Activated CD4-positive, alpha-beta memory T cell treated with anti-CD3 and anti-CD28 coated beads for 36 hours (primary cell): Measurements from ENCODE around the gene C9orf78. TPM values are rescaled to one million over a fixed set of nuclear protein-coding genes. Genes with fewer than 3 reads are reported as not detected.

Experiments
- CTCF ChIA-PET: fragments of 350-600 bp; sonication (Branson Sonifier 250); formaldehyde crosslinking; loops from one replicate; lab custom pipeline; 2021; ENCODE audit warnings: antibody characterized with exemption, inconsistent platforms; lab: Charles Lee
- POLR2A ChIA-PET: fragments of 350-600 bp; sonication (Branson Sonifier 250); formaldehyde crosslinking; loops from one replicate; lab custom pipeline; 2021; ENCODE audit warnings: antibody characterized with exemption; lab: Charles Lee
- DNase-seq: peaks from one replicate; pipeline ENCODE4 v3.0.0-alpha.2; 2020
- H3K27ac Mint-ChIP-seq: one replicate; pipeline ENCODE4 v1.8.0; 2021; ENCODE audit warnings: mixed read lengths
- H3K27me3 Mint-ChIP-seq: one replicate; pipeline ENCODE4 v1.8.0; 2021; ENCODE audit warnings: mixed read lengths
- H3K36me3 Mint-ChIP-seq: one replicate; pipeline ENCODE4 v1.8.0; 2021; ENCODE audit warnings: mixed read lengths
- H3K4me1 Mint-ChIP-seq: one replicate; pipeline ENCODE4 v1.8.0; 2021; ENCODE audit warnings: low read depth, mixed read lengths
- H3K4me3 Mint-ChIP-seq: one replicate; pipeline ENCODE4 v1.8.0; 2021; ENCODE audit warnings: mild to moderate bottlenecking, mixed read lengths
- H3K9me3 Mint-ChIP-seq: one replicate; pipeline ENCODE4 v1.8.0; 2021; ENCODE audit warnings: mixed read lengths
- intact Hi-C: fragments of 100-400 bp; cut with micrococcal nuclease; formaldehyde crosslinking; loops from one replicate; pipeline ENCODE4 v1.15.1; 2023
- total RNA-seq, 2 experiments: library from RNA; stranded (reverse); gene quantifications; one replicate each; pipeline ENCODE4 v1.2.3, GENCODE V29; 2021

C9orf78 gene
- total RNA-seq, 2 experiments from 2014 or later, result 43.6 to 47.0 TPM

DNA sequence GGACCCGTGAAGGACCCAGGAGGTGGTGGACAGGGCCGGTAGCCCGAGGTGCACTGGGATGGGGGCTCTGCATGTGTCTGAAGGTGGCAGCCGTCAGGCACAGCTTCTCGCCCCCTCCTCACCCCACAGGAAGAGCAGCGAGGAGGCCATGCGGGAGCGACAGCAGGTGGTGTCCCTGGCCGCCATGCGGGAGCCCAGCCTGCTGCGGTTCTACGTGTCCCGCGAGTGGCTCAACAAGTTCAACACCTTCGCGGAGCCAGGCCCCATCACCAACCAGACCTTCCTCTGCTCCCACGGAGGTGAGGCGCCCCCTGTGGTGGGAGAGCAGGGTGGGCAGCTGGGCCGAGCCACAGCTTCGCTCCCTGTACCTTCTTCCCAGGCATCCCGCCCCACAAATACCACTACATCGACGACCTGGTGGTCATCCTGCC, 40.1 kb upstream of the C9orf78 start:
- no peak overlapping the region for H3K4me3 Mint-ChIP-seq
- peaks cover 21% of the 10 kb centered on the region for H3K4me1 Mint-ChIP-seq
- ChIA-PET POLR2A (no interaction called here), CTCF (no interaction called here)
- peaks cover 33% of the 10 kb centered on the region for H3K36me3 Mint-ChIP-seq
- no peaks in the 10 kb centered on the region for H3K9me3 Mint-ChIP-seq
- H3K27me3 Mint-ChIP-seq, result no peaks in the 10 kb centered on the region
- intact Hi-C loops, result no loop called here
- H3K27ac Mint-ChIP-seq, result no peak overlapping the region
- no peak for DNase-seq

- H3K4me1 Mint-ChIP-seq, result peaks cover 27% of the 10 kb centered on the region
- no peak for DNase-seq
- no peaks in the 10 kb centered on the region for H3K9me3 Mint-ChIP-seq
- H3K27ac Mint-ChIP-seq, result peak overlapping the region; percentile 6
- H3K27me3 Mint-ChIP-seq, result no peaks in the 10 kb centered on the region
- intact Hi-C loops, result no loop called here
- H3K36me3 Mint-ChIP-seq, result peaks cover 32% of the 10 kb centered on the region
- POLR2A ChIA-PET, result no interaction called here
- no peak overlapping the region for H3K4me3 Mint-ChIP-seq
- CTCF ChIA-PET, result no interaction called here
These were observed 39.4 kb upstream of the C9orf78 start for GRCh38 chr9:129874261-129875101.

DNA sequence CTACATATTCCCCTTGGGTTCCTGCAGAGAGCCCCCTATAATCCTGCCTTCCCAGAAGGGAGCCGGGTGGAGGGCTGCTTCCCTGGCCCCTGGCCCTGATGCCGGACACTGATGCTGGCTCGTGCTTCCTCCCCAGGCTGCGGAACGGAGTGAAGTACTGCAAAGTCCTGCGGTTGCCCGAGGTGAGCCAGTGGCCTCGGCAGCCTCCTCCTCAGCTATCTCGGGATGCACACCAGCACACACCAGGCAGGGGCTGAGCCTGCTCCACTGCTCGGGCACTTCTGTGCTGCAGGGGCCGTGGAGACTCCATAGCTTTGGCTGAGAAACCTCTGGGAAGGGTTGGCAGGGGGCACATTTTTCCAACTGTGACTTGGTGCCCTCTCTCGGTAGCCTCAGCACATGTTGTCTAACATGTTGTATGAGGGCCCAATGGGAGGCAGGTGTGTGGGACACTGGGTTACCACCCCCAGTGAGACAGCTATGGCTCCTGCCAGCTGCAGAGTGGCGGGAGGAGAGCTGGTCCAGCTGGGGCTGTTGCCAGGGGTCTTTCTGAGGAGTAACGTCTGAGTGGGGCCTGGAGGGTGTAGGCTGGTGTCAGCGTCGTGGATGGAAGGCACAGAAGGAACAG, 38.6 kb upstream of the C9orf78 start:
- no peak for DNase-seq
- CTCF ChIA-PET, result no interaction called here
- Mint-ChIP-seq H3K27ac (peak overlapping the region; percentile 44), H3K27me3 (no peaks in the 10 kb centered on the region), H3K9me3 (no peaks in the 10 kb centered on the region), H3K4me1 (peaks cover 35% of the 10 kb centered on the region), H3K4me3 (no peak overlapping the region), H3K36me3 (peaks cover 31% of the 10 kb centered on the region)
- POLR2A ChIA-PET, result no interaction called here
- intact Hi-C loops, result no loop called here

DNA sequence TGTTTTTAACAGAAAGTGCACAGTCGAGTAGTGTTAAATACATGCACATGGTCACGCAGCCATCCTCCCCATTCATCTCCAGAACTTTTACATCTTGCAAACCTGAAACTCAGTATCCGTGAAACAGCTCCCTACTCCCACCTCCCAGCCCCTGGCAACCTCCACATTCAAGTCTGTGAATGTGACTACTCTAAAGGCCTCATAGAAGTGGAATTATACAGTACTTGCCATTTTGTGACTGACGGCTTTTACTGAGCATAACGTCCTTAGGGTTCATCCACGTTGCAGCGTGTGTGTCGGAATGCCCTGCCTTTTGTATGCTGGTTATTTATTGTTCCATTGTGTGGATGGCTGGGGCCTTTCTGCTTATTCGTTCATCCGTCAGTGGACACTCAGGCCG, 36.0 kb upstream of the C9orf78 start:
- DNase-seq, result no peak
- peak overlapping the region; percentile 90 for H3K27ac Mint-ChIP-seq
- intact Hi-C loops, result no loop called here
- no peaks in the 10 kb centered on the region for H3K9me3 Mint-ChIP-seq
- peaks cover 56% of the 10 kb centered on the region for H3K4me1 Mint-ChIP-seq
- H3K27me3 Mint-ChIP-seq, result no peaks in the 10 kb centered on the region
- H3K4me3 Mint-ChIP-seq, result no peak overlapping the region
- H3K36me3 Mint-ChIP-seq, result peaks cover 30% of the 10 kb centered on the region
- CTCF ChIA-PET, result interaction anchor here (1.2 kb wide), 1 partner anchor 238 kb away, joined by 3 read pairs; no protein-coding TSS in a partner anchor
- POLR2A ChIA-PET, result interaction anchor here (0.6 kb wide), 1 partner anchor 22 kb away, joined by 5 read pairs; no protein-coding TSS in a partner anchor

DNA sequence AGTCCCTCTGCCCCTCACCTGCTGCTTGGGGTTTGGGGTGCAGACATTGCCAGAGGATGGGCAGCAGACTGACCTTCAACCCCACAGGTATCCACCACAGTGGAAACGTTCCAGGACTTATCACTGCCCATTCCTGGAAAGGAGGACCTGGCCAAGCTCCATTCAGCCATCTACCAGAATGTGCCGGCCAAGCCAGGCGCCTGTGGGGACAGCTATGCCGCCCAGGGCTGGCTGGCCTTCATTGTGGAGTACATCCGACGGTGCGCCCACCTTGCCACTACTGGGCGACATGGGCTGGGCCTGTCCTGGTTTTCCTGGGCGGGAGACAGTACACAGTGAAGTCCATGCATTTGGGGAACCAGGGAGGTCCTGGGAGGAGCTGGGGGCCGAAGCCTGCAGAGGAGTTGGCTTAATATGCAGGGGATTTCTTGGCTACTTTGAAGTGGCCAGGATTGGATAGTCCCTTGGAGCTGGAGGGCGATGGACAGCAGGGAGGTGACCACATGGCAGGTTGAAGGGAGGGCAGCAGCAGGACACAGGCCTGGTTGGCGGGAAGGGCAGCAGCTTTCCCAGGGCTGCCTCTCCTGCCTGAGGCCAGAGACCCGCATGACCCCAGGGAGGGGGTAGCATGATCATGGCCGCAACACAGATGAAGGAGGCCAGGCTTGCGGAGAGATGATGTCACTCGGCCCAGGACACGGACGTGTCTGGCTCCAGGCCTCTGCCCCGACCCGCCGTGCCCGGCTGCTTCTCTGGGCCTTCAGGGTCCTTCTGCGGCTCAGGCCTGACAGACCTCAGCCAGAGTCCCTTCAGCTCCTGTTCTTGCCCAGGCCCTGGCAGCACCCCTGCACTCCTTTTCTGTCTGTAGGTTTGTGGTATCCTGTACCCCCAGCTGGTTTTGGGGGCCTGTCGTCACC, 34.8 kb upstream of the C9orf78 start:
- Mint-ChIP-seq H3K9me3 (no peaks in the 10 kb centered on the region), H3K27me3 (no peaks in the 10 kb centered on the region), H3K4me1 (peaks cover 67% of the 10 kb centered on the region), H3K36me3 (peaks cover 32% of the 10 kb centered on the region), H3K4me3 (peak overlapping the region; percentile 67), H3K27ac (peak overlapping the region; percentile 90)
- POLR2A ChIA-PET, result interaction anchor here (1.3 to 2.4 kb wide), 6 partner anchors 9 to 35 kb away, joined by 3 to 15 read pairs (median 6); partner anchors contain the start of genes C9orf78 and USP20
- intact Hi-C loops, result loop anchor here (1.0 to 2.0 kb wide), 3 partner anchors 14 to 67 kb away; partner anchors contain the start of genes C9orf78, TOR1B and USP20
- no peak for DNase-seq
- CTCF ChIA-PET, result interaction anchor here (0.5 to 2.1 kb wide), 6 partner anchors 11 to 333 kb away, joined by 3 to 7 read pairs (median 3); no protein-coding TSS in a partner anchor

DNA sequence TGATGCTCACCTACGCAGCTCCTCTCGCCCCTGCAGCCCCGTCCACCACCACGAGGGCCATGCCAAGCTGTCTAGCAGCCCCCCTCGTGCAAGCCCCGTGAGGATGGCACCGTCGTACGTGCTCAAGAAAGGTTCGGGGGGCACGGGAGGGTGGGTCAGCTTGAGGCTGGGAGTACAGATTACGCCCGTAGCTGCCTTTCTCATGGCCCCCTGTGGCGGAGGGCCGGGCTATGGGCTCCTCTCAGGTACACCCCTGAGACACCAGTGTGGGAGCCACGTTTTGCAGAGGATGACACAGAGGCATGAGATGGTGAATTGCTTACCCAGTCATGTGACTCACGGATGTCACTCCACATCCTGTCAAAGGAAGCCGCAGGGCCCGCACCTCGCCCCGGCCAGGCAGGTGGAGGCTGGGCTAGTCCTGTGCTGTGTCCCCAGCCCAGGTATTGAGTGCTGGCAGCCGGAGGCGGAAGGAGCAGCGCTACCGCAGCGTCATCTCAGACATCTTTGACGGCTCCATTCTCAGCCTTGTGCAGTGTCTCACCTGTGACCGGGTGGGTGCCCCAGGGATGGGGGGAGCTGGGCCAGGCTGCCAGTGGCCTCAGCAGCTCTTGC, 33.9 kb upstream of the C9orf78 start:
- intact Hi-C loops, result loop anchor here (1.0 to 2.0 kb wide), 3 partner anchors 15 to 66 kb away; partner anchors contain the start of genes C9orf78, TOR1B and USP20
- peak; percentile 95 for DNase-seq

DNA sequence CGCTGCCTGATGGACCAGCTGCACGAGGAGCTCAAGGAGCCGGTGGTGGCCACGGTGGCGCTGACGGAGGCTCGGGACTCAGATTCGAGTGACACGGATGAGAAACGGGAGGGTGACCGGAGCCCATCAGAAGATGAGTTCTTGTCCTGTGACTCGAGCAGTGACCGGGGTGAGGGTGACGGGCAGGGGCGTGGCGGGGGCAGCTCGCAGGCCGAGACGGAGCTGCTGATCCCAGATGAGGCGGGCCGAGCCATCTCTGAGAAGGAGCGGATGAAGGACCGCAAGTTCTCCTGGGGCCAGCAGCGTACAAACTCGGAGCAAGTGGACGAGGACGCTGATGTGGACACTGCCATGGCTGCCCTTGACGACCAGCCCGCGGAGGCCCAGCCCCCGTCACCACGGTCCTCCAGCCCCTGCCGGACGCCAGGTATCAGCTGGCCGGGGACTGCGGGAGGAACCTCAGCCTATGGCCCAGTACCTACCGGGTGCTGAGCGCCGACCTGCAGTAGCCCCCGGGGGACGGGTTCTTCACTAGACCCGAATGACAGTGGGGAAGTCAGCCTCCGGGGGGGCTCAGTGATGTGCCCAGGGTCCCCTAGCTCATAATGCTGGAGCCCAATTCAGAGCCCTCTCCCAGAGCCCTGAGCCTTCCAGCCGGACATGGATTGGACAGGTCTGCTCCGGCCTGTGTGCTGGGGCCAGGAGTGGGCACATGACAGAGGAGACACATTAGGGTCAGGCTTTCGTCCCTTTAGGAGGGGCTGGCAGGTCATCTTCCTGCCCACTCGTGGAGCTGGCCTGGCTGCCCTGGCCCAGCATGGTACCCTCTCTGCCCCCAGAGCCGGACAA, 33.2 kb upstream of the C9orf78 start:
- Mint-ChIP-seq H3K4me3 (peak overlapping the region; percentile 67), H3K27me3 (no peaks in the 10 kb centered on the region), H3K27ac (peak overlapping the region; percentile 90), H3K9me3 (no peaks in the 10 kb centered on the region), H3K36me3 (peaks cover 28% of the 10 kb centered on the region), H3K4me1 (peaks cover 79% of the 10 kb centered on the region)
- intact Hi-C loops, result loop anchor here (2.0 kb wide), 1 partner anchor 65 kb away; the partner anchor contains the start of gene TOR1B
- no peak for DNase-seq
- ChIA-PET POLR2A (interaction anchor here (0.8 to 2.4 kb wide), 7 partner anchors 12 to 38 kb away, joined by 3 to 15 read pairs (median 5); partner anchors contain the start of genes C9orf78 and USP20), CTCF (interaction anchor here (1.0 to 2.1 kb wide), 5 partner anchors 8 to 19 kb away, joined by 3 to 7 read pairs (median 3); no protein-coding TSS in a partner anchor)

More for the DNA sequence above, 33.9 kb upstream of the C9orf78 start:
- H3K27me3 Mint-ChIP-seq, result no peaks in the 10 kb centered on the region
- H3K36me3 Mint-ChIP-seq, result peaks cover 27% of the 10 kb centered on the region
- ChIA-PET POLR2A (interaction anchor here (0.8 to 2.4 kb wide), 7 partner anchors 8 to 38 kb away, joined by 3 to 15 read pairs (median 5); partner anchors contain the start of genes C9orf78 and USP20), CTCF (interaction anchor here (0.5 to 2.1 kb wide), 6 partner anchors 8 to 334 kb away, joined by 3 to 7 read pairs (median 3); no protein-coding TSS in a partner anchor)
- H3K9me3 Mint-ChIP-seq, result no peaks in the 10 kb centered on the region
- H3K4me1 Mint-ChIP-seq, result peaks cover 71% of the 10 kb centered on the region
- peak overlapping the region; percentile 90 for H3K27ac Mint-ChIP-seq
- peak overlapping the region; percentile 67 for H3K4me3 Mint-ChIP-seq

- Mint-ChIP-seq H3K9me3 (no peaks in the 10 kb centered on the region), H3K27ac (peak overlapping the region; percentile 85), H3K36me3 (peaks cover 30% of the 10 kb centered on the region), H3K27me3 (no peaks in the 10 kb centered on the region), H3K4me1 (peaks cover 84% of the 10 kb centered on the region), H3K4me3 (no peak overlapping the region)
- intact Hi-C loops, result loop anchor here (2.0 kb wide), 1 partner anchor 65 kb away; the partner anchor contains the start of gene TOR1B
- CTCF ChIA-PET, result interaction anchor here (1.1 to 1.3 kb wide), 2 partner anchors 18 to 19 kb away, joined by 3 to 4 read pairs; no protein-coding TSS in a partner anchor
- POLR2A ChIA-PET, result interaction anchor here (1.1 to 5.1 kb wide), 4 partner anchors 19 to 31 kb away, joined by 3 to 35 read pairs (median 14); partner anchors contain the start of genes C9orf78 and USP20
- DNase-seq, result peak; percentile 50
These were observed 32.3 kb upstream of the C9orf78 start for GRCh38 chr9:129867136-129868022.

DNA sequence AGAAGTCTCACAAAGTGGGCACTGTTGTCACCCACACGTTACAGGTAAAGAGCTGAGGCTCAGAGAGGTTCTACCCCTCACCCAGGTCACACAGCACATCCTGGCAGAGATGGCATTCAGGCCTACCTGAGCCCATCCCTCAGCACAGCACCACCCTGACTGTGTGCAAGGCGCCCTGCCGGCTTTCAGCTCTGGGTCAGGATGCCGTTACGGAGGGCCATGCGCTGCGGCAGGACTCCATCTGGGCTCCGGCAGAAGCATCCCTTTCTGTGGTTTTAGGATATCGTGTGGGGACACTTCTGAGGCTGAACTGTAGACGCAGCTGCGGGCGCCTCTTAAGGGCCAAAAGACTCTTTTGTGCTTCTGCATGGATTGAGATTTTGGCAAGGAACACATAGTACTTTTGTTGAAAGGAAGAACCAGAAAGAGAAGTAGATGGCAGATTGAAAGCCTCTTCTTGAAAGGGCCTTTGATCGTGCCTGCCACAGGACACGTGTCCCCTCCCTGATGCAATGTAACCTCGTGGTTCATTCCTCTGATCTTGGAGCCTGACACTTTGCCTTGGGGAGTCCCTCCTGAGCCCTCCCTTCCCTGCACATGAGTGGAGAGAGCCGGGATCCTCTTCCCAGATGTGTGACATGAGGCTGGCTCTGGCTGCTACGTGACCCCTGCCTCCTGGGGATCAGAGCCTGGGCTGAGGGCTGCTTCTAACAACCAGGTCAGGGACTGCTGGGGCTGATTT, 31.5 kb upstream of the C9orf78 start:
- Mint-ChIP-seq H3K27ac (peak overlapping the region; percentile 85), H3K4me3 (peak overlapping the region; percentile 10), H3K27me3 (no peaks in the 10 kb centered on the region), H3K4me1 (peaks cover 88% of the 10 kb centered on the region), H3K36me3 (peaks cover 36% of the 10 kb centered on the region), H3K9me3 (no peaks in the 10 kb centered on the region)
- CTCF ChIA-PET, result interaction anchor here (1.3 kb wide), 1 partner anchor 19 kb away, joined by 3 read pairs; no protein-coding TSS in a partner anchor
- intact Hi-C loops, result no loop called here
- peak; percentile 63 for DNase-seq
- POLR2A ChIA-PET, result interaction anchor here (1.4 to 5.1 kb wide), 3 partner anchors 20 to 30 kb away, joined by 3 to 35 read pairs (median 23); partner anchors contain the start of genes C9orf78 and USP20
